Fibroblast of lung (primary cell): ENCODE results near the gene FRS3. TPM values are rescaled to one million over a fixed set of nuclear protein-coding genes. Genes with fewer than 3 reads are reported as not detected.

Experiments used
- DNase-seq, 2 donors: peaks; one replicate each; pipeline versions ENCODE4 v3.0.0 to v3.0.0-alpha.2; 2010; ENCODE audit warnings: low read depth in 2 of 2
- H2AFZ ChIP-seq: 2 replicates; pipeline ENCODE4 v1.5.1; 2012; ENCODE audit warnings: low read length, control low read depth, inconsistent platforms
- H3K27ac ChIP-seq: 2 replicates; pipeline ENCODE4 v1.5.1; 2011; ENCODE audit warnings: low read length, control low read depth; ENCODE audit not compliant: insufficient read depth
- H3K27me3 ChIP-seq: 2 replicates; pipeline ENCODE4 v1.5.1; 2011; ENCODE audit warnings: mild to moderate bottlenecking, low read length; ENCODE audit not compliant: control insufficient read depth, insufficient read depth
- H3K36me3 ChIP-seq: 2 replicates; pipeline ENCODE4 v1.5.1; 2011; ENCODE audit warnings: low read length; ENCODE audit not compliant: control insufficient read depth, insufficient read depth
- H3K4me1 ChIP-seq: 2 replicates; pipeline ENCODE4 v1.5.1; 2011; ENCODE audit warnings: low read length; ENCODE audit not compliant: control insufficient read depth, insufficient read depth; ENCODE audit errors: extremely low read depth
- H3K4me2 ChIP-seq: 2 replicates; pipeline ENCODE4 v1.5.1; 2011; ENCODE audit warnings: low read length, control low read depth; ENCODE audit not compliant: insufficient read depth; ENCODE audit errors: extremely low read depth
- H3K4me3 ChIP-seq, 4 experiments: fragments of 200-600 bp in 1 of 4; sonication (generic) in 1 of 4; replicated peaks in 1 of 4; 2 replicates each; pipeline ENCODE4 v1.5.1; 2011 to 2016; ENCODE audit warnings: low read length in 4 of 4, low read depth in 3 of 4, mild to moderate bottlenecking in 3 of 4, control low read depth in 2 of 4, inconsistent platforms in 1 of 4, mixed read lengths in 1 of 4; ENCODE audit not compliant: insufficient read depth in 1 of 4; ENCODE audit errors: control extremely low read depth in 1 of 4
- H3K79me2 ChIP-seq: 2 replicates; pipeline ENCODE4 v1.5.1; 2012; ENCODE audit warnings: mild to moderate bottlenecking, low read length, inconsistent platforms; ENCODE audit not compliant: control insufficient read depth, insufficient read depth
- H3K9ac ChIP-seq: 2 replicates; pipeline ENCODE4 v1.5.1; 2011; ENCODE audit warnings: mild to moderate bottlenecking, low read length, control low read depth; ENCODE audit not compliant: insufficient read depth
- H3K9me3 ChIP-seq: 2 replicates; pipeline ENCODE4 v1.5.1; 2012; ENCODE audit warnings: low read depth, low read length; ENCODE audit not compliant: control insufficient read depth, insufficient read depth
- H4K20me1 ChIP-seq: 2 replicates; pipeline ENCODE4 v1.5.1; 2011; ENCODE audit warnings: low read length; ENCODE audit not compliant: control insufficient read depth, insufficient read depth; ENCODE audit errors: extremely low read depth
- EZH2 ChIP-seq: IDR thresholded peaks from 2 replicates; pipeline ENCODE4 v1.5.1; 2012; ENCODE audit warnings: low read length, control low read depth, mild to moderate bottlenecking; ENCODE audit errors: missing control alignments
- polyA plus RNA-seq, 2 donors: library from polyadenylated mRNA; depleted of rRNA in 1 of 2; stranded (reverse) in 1 of 2; unstranded in 1 of 2; fragments of >200 nt; gene quantifications; 2 replicates each; pipeline ENCODE4 v1.2.1, GENCODE V29; 2011 to 2012; ENCODE audit warnings: missing spikeins in 1 of 2
- total RNA-seq: library from RNA; depleted of rRNA; stranded (reverse); fragments of >200 nt; gene quantifications from 2 replicates; pipeline ENCODE4 v1.2.1, GENCODE V29; 2014
- TF ChIP-seq, protein P1 (sequence below), 2 donors: IDR thresholded peaks in 1 of 2; conservative IDR thresholded peaks in 1 of 2; 1 replicate in 1 of 2; 2 replicates in 1 of 2; pipeline ENCODE4 v1.5.1; 2011 to 2012; ENCODE audit warnings: low read length in 2 of 2, control low read depth in 1 of 2, inconsistent platforms in 1 of 2, low read depth in 1 of 2, mild to moderate bottlenecking in 1 of 2

Gene FRS3
- total and polyA plus RNA-seq, 2 donors (not counting 1 experiment from before 2014, with no cell fraction given): 1.8 to 2.4 TPM

DNA sequence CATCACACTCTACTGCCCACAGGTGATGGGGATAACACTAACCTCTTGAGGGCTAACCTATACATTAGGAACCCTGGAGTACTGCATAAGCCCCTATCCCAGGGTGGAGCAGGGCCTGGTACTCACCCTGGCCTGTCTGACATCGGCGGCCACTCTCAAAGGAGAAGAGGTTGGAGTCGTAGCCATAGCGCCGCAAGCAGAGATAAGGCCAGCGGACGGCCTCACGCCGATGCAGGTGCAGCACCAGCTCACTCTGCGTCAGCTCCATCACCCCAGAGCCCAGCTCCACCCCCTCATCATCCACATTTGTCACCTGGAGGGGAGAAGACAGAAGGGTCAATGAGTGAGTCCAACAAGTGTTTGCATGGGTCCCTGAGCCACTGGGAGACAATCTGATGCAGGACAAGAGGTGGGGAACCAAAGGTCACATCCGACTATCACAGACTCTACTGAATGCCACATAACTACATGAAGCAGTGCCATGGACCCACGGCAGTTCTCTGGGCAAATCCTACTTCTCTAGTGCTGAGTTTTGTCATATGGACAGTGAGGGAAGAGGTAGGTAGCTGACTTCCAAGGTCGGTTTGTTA is 4.3 kb downstream of the FRS3 start:
- no peak for DNase-seq
- no peak overlapping the region for H3K27ac ChIP-seq

DNA sequence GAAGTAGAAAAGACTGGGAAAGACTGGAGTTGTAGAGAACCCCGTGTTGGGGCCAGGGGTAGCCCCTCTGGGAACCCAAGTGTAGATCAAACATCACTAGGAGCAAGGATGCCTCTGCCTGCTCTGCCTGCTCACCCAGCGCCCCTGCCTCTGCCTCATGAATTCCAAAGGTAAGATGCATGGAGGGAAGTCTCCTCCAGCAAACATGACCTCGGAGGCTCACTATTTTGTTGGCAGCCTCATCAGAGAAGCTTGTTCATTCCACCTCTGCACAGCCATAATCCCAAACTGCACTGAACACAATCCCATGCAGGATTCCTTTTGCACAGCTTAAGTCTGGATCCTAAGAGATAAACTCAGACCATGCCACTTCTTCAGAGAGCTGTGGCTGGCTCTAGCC is 4.9 kb downstream of the FRS3 start:
- H3K27me3 ChIP-seq: no peaks in the 10 kb centered on the region
- TF ChIP-seq, protein P1, sequence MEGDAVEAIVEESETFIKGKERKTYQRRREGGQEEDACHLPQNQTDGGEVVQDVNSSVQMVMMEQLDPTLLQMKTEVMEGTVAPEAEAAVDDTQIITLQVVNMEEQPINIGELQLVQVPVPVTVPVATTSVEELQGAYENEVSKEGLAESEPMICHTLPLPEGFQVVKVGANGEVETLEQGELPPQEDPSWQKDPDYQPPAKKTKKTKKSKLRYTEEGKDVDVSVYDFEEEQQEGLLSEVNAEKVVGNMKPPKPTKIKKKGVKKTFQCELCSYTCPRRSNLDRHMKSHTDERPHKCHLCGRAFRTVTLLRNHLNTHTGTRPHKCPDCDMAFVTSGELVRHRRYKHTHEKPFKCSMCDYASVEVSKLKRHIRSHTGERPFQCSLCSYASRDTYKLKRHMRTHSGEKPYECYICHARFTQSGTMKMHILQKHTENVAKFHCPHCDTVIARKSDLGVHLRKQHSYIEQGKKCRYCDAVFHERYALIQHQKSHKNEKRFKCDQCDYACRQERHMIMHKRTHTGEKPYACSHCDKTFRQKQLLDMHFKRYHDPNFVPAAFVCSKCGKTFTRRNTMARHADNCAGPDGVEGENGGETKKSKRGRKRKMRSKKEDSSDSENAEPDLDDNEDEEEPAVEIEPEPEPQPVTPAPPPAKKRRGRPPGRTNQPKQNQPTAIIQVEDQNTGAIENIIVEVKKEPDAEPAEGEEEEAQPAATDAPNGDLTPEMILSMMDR (conservative IDR thresholded peaks at IDR 0.05 in 1 of 2, IDR thresholded peaks at IDR 0.05 in 1 of 2; ENCODE audit: low read depth in 1 of 2, low read length in 2 of 2): no peak
- no peak for TF ChIP-seq EZH2
- H3K9ac ChIP-seq: no peak overlapping the region
- no peak overlapping the region for H3K4me2 ChIP-seq
- no peaks in the 10 kb centered on the region for H3K79me2 ChIP-seq
- no peak overlapping the region for H3K4me3 ChIP-seq
- no peak overlapping the region for H3K27ac ChIP-seq
- H3K36me3 ChIP-seq: peaks cover 18% of the 10 kb centered on the region
- peaks cover 3% of the 10 kb centered on the region for H3K4me1 ChIP-seq
- H4K20me1 ChIP-seq: no peaks in the 10 kb centered on the region
- no peak overlapping the region for H2AFZ ChIP-seq
- no peak for DNase-seq
- H3K9me3 ChIP-seq: no peaks in the 10 kb centered on the region

More for the DNA sequence above, 4.3 kb downstream of the FRS3 start:
- Histone ChIP-seq H4K20me1 (no peaks in the 10 kb centered on the region), H3K27me3 (no peaks in the 10 kb centered on the region), H3K4me3 (no peak overlapping the region), H3K9me3 (no peaks in the 10 kb centered on the region), H3K4me2 (no peak overlapping the region), H3K9ac (no peak overlapping the region), H3K4me1 (peaks cover 3% of the 10 kb centered on the region), H3K79me2 (no peaks in the 10 kb centered on the region), H3K36me3 (peaks cover 16% of the 10 kb centered on the region), H2AFZ (no peak overlapping the region)
- TF ChIP-seq, protein P1 (conservative IDR thresholded peaks at IDR 0.05 in 1 of 2, IDR thresholded peaks at IDR 0.05 in 1 of 2; ENCODE audit: low read depth in 1 of 2, low read length in 2 of 2): no peak
- no peak for TF ChIP-seq EZH2

DNA sequence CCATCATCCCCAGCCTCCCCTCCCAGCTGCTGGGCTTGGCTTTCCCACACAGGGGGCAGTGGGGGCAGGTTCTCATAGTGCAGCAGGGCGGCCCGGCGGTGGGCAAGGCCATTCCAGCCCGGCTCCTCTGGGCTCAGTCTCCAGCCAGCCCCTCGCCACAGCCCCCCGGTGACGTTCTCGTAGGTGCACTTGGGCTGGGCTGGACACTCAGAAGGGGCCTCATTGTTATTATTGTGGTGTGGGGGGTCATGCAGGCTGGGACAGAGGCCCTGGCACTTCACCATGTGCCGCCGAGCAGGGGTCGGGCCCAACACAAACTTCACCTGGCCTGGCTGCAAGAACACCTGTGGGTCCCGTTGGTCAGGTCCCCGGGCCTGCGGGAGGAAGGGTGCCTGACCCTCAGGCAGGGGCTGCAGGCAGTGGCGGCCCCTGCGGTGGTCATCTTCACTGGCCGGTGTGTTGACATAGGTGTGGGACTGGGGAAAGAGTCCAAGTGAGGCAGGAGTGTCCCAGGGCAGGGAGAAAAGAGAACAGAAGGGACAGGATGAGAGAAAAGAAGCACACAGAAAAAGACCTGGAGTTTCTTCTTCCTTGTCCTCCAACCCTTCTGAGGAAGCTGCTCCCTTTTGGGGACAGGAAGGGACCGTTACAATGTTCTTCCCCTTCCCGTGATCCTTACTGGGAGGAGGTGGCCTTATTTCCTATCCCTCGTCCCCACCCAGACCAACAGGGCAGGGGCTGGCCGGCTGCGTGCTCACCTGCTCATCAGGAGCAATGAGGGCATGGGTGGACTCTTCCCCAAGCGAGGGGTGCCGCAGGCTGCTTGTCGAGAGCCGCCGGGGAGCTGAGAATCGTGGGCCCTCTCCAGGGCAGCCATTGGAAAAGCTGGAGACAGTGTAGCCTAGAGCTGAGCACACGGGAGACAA is 8.4 kb downstream of the FRS3 start:
- Histone ChIP-seq H2AFZ (no peak overlapping the region), H3K36me3 (peaks cover 15% of the 10 kb centered on the region), H3K79me2 (no peaks in the 10 kb centered on the region), H3K9ac (no peak overlapping the region), H3K27ac (no peak overlapping the region), H3K9me3 (no peaks in the 10 kb centered on the region), H3K4me3 (no peak overlapping the region), H4K20me1 (no peaks in the 10 kb centered on the region), H3K4me2 (no peak overlapping the region), H3K27me3 (no peaks in the 10 kb centered on the region), H3K4me1 (peaks cover 5% of the 10 kb centered on the region)
- DNase-seq: no peak
- TF ChIP-seq EZH2: no peak
- TF ChIP-seq, protein P1 (conservative IDR thresholded peaks at IDR 0.05 in 1 of 2, IDR thresholded peaks at IDR 0.05 in 1 of 2; ENCODE audit: low read depth in 1 of 2, low read length in 2 of 2): no peak
